Measurements from ENCODE around the gene TSHZ3. TPM values are rescaled to one million over a fixed set of nuclear protein-coding genes. Genes with fewer than 3 reads are reported as not detected.

Gene TSHZ3
- total and polyA plus RNA-seq, 2 of the 13 experiments (the other 11 are each of a cell fraction or from before 2014, with no cell fraction given): not detected

- no peak for TF ChIP-seq HDAC1 (CRISPR knock-in tag; IDR thresholded peaks at IDR 0.05)
- TF ChIP-seq ZNF121 (CRISPR knock-in tag; IDR thresholded peaks at IDR 0.05): no peak
- TF ChIP-seq YEATS4 (CRISPR knock-in tag; IDR thresholded peaks at IDR 0.05; ENCODE audit: borderline replicate concordance): no peak
- no peak for TF ChIP-seq HNF4G (IDR thresholded peaks at IDR 0.05; ENCODE audit: borderline replicate concordance, low read depth, low read length)
- TF ChIP-seq HNF4G (CRISPR knock-in tag; IDR thresholded peaks at IDR 0.05; ENCODE audit: borderline replicate concordance, low read depth): no peak
- TF ChIP-seq ZBTB46 (CRISPR knock-in tag; IDR thresholded peaks at IDR 0.05; ENCODE audit: borderline replicate concordance): no peak
- no peak for TF ChIP-seq BCLAF1 (IDR thresholded peaks at IDR 0.05)
- no peak for TF ChIP-seq NCOA2 (CRISPR knock-in tag; IDR thresholded peaks at IDR 0.05)
- TF ChIP-seq RBFOX2 (IDR thresholded peaks at IDR 0.05; ENCODE audit: low read depth, low read length): no peak
- TF ChIP-seq CTCF (CRISPR knock-in tag; IDR thresholded peaks at IDR 0.05): no peak
- TF ChIP-seq ZNF24 (IDR thresholded peaks at IDR 0.05): no peak
- TF ChIP-seq ZNF678 (CRISPR knock-in tag; IDR thresholded peaks at IDR 0.05): no peak
- TF ChIP-seq NR2F1 (CRISPR knock-in tag; IDR thresholded peaks at IDR 0.05): no peak
Observed at GRCh38 chr19:31266196-31266595, 83.0 kb downstream of the TSHZ3 start (continued).

Measured in HepG2 (cell line).